Measurements from ENCODE around the gene LRRC2.
"Not testable (repeated sequence)": the region's sequence is repeated elsewhere in the genome, so short reads cannot be mapped to it uniquely, and the experiment has no call there.

Gene LRRC2

DNA sequence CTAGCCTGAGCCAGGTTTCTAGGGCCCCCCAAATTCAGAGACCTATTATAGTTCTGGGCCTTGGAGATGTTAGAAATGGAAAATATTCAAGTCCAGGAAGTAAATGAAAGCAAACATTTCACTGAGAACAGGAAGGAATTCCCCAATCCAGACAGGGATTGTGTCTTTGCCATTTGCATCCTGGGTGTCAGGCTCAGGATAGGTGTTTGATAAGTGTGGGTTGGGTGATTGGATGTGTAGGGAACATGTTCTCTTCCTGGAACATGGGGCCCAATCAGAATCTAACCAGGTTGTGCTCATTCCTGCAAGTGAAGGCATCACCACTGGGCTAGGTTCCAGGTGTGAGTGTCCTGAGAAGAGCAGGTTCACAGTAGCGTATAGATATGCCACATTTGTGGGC lies 14.6 kb upstream of the LRRC2 start:
- no peak for DNase-seq

GRCh38 chr3:46579756-46580286 lies 13.7 kb upstream of the LRRC2 start:
- DNase-seq, result no peak

GRCh38 chr3:46578973-46579755 lies 13.1 kb upstream of the LRRC2 start:
- no peak for DNase-seq

DNA sequence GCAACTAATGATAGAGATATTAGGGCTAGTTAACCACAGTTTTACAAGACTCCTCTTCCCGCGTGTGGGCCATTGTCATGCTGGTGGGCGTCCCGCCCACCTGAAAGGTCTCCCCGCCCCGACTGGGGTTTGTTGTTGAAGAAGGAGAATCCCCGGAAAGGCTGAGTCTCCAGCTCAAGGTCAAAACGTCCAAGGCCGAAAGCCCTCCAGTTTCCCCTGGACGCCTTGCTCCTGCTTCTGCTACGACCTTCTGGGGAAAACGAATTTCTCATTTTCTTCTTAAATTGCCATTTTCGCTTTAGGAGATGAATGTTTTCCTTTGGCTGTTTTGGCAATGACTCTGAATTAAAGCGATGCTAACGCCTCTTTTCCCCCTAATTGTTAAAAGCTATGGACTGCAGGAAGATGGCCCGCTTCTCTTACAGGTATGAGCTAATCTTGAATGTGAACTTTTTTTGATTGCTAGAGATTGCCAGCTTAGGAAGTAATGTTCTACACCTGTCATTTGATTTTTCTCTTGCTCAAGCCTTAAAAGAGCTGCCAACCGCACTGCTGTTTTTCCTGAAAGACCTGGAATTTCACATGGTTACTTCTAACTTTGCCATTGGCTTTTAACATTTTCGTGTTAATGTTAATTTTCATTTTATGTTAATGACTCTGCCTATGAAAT lies 11.6 kb upstream of the LRRC2 start:
- DNase-seq, result not testable (repeated sequence)

DNA sequence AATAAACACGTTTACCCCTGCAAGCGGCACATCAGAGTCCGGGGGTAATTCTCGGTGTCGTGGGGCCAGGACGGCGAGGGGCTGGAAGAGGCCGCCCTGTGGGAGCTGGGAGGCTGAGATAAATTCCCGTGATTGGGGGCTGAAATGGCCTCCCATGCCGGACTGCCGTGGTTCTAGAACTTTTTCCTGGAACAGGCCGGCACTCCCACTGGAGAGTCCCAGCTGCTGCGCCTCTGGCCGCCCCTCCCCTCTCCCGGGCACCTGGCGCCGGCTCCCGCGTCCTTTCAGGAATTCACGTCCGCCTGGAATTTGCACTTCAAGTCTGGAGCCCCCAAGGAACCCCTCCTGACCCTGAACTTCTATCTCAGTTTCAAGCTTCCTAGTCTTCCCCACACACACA lies 10.8 kb upstream of the LRRC2 start:
- DNase-seq, result no peak

DNA sequence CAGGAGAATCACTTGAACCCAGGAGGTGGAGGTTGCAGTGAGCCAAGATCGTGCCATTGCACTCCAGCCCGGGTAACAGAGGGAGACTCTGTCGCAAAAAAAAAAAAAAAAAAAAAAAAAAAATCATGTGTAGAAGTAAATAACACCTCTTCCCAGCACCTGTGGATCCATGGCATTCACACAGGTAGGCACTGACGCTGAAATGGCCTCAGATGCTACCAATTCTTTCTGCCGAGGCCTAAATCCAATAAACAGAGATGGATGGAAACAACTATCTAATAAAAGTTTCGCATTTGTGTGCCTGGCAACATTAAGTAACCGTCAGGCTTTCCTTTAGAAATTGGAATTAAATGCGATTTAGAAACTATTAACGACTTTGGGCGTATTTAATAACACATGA lies 10.3 kb upstream of the LRRC2 start:
- no peak for DNase-seq

DNA sequence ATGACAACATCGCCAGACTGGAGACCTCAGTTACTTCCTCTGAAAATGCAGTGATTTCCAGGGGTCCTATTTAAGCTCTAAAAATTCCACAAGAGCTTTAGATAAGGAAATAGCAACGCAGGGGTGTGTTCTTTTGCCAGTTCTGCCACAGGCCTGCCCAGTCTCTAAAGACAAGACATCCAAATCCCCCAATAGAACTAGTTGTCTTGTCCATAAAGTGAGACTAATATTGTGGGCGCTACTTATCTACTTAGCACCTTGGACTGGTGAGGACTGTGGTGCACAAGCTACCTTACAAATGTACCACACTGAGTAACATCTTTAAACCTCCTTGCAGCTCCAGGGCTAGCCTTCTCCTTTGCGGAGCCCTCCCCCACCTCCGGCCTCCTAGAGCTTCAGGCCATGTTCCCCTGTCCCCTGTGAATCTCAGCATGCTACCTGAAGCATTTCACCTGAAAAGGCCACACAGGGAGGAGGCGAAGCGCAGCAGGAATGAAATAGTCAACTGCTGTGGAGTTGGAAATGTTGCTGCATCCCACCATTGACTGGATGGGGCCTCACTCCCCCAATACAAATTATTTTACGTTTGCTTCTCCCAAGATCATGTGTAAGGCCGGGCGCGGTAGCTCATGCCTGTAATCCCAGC lies 9.6 kb upstream of the LRRC2 start:
- DNase-seq, result no peak

DNA sequence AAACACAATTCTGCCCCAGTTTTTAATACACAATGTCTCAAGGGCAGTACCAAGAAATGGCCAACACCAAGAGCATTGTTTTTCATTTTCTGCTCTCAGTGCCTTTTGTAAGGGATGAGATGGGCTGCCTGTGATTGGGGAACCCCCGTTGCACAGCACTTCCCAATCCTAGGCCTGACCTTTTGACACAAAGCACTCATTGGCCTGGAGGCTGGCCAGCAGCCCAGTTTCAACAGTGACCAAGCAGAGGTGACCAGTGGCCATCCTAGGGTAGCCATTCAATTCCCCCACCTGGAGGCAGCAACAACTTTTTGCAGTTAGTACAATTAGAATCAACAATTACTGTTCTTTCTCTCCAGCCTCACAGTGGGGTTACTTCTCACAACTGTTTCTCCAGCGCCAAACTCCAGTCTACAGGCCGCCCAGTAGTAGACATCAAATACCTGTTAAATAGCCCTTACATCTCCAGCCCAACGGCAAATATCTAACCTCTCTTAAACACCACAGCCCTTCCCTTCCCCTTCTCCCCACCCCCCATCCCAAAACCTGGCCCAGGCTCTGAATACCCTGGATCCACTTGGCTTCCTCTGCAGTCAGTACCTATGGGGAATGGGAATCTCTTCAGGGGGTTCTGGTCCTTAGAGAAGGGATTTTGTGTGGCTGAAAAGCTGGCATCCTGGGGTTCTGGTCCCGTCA lies 8.9 kb upstream of the LRRC2 start:
- no peak for DNase-seq

DNA sequence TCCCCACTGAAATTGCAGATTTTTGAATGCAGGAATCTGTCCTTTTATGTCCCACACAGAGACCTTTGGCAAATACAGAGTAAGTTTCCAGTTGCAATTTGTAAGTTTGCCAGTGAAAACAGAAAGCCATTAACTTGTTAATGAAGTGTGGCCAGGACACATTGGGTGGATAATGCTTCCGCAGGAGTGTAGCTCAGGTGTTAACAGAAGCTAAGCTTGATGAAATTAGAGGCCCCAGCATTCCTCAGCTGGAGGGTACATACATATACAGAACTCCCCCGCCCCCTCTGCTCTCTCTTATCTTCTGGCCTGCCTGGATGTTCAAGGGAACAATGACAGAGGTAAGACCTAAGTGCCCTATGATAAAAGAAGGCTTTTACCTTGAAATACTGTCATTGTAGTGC lies 8.1 kb upstream of the LRRC2 start:
- no peak for DNase-seq

GRCh38 chr3:46573701-46574100 lies 7.6 kb upstream of the LRRC2 start:
- DNase-seq, result no peak

DNA sequence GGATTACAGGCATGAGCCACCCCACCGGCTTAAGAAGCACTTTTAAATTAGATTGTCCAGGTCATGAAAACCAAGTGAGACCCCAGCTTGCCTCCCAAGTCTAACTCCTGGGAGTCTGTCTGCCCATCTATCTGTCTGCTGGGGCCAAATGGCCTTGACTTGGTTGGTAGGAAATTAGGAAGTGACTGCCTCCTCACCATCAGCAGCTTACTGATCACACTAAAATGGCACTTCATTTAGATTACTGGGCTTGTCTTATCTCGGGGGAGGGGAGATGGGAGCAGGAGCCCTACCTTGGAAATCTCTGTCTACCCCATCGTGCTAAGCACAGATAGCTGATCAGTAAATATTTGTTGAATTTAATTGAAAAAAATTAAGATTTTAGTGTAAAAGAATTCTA lies 5.6 kb upstream of the LRRC2 start:
- DNase-seq, result no peak

- DNase-seq, result no peak
These were observed 479 bp downstream of the LRRC2 start for GRCh38 chr3:46565607-46566039.

GRCh38 chr3:46565077-46565476 lies 1.0 kb downstream of the LRRC2 start:
- no peak for DNase-seq

GRCh38 chr3:46564190-46565021 lies 1.7 kb downstream of the LRRC2 start:
- DNase-seq, result no peak

- DNase-seq, result no peak
These were observed 4.2 kb downstream of the LRRC2 start for GRCh38 chr3:46561951-46562350.

DNA sequence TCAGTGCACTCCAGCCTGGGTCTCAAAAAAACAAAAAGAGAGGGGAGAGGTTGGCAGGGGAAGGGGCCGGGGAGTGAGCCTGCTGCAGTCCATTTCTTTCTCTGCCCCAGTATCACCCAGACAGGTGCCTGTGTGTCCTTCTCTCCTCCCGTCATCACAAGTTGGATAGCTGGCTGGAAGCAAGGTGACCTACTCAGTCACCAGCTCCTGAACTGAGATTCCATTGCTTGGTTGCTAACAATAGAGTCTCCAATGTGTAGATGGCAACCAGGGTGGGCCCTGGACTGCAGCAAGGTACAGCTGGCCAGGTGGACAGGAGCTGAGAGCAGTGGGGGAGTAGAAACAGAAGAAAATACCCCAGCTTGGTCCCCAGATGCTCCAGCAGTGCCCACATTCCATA lies 4.6 kb downstream of the LRRC2 start:
- DNase-seq, result no peak

- DNase-seq, result no peak
These were observed 6.9 kb downstream of the LRRC2 start for GRCh38 chr3:46559091-46559704.

- DNase-seq, result no peak
These were observed 7.7 kb downstream of the LRRC2 start for GRCh38 chr3:46558184-46559043.

DNA sequence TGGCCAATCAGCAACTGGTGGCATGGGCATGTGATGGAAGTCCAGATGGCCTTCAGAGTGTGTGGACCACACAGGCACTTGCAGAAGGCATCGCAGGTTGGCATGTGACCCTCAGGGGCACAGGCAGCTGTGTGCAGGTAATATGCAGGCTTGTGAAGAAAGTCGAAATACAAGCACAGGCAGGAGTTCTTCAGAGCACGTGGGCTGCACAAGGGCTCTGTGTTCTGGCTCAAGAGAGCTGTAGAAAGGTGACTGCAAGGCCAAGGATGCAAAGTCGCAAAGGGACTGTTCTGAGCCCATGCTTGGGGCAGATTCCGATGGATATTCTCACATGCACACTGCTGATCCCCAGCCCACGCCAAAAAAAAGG lies 8.3 kb downstream of the LRRC2 start:
- DNase-seq, result no peak

- no peak for DNase-seq
These were observed 12.9 kb downstream of the LRRC2 start for GRCh38 chr3:46553154-46553553.

DNA sequence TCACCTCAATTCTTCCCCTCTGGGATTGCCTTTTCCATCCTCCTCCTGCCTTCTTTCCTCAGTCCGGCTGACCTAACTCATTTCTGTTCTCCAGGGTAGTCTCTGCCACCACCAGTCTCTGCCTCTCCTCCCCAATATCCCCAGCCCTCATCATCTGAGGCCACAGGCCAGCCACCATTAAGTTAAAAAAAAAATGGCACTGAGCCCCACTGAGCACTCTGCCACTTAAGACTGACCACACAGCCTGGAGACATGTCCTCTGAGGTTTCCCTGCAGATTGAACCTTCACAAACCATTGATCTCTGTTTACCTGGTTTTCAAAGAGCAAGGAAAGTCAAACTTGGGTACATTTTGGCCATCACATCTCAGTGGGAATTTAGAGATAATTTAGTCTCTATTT lies 13.6 kb downstream of the LRRC2 start:
- no peak for DNase-seq
